Lower leg skin (tissue), 4 donors: ENCODE results near the gene SLC16A6. TPM values are rescaled to one million over a fixed set of nuclear protein-coding genes. Genes with fewer than 3 reads are reported as not detected.
"Not testable (repeated sequence)": the region's sequence is repeated elsewhere in the genome, so short reads cannot be mapped to it uniquely, and the experiment has no call there.

ENCODE experiments used
- DNase-seq, 2 donors: peaks; one replicate each; pipeline ENCODE4 v3.0.0-alpha.2; 2019; ENCODE audit warnings: low spot score in 2 of 2
- H3K4me3 ChIP-seq: fragments of 200-600 bp; sonication (generic); 2 replicates; pipeline ENCODE4 v1.5.1; 2017; ENCODE audit warnings: mild to moderate bottlenecking, low read depth; ENCODE audit not compliant: poor library complexity, severe bottlenecking
- POLR2A ChIP-seq, 2 donors: fragments of 450-650 bp; IDR thresholded peaks; one replicate each; pipeline ENCODE4 v1.6.1; 2016 to 2017; ENCODE audit warnings: antibody characterized with exemption in 2 of 2, mild to moderate bottlenecking in 1 of 2, moderate library complexity in 1 of 2
- WGBS, 2 donors: methylation state at CpG; one replicate each; pipeline ENCODE4 v1.1.5; 2018; 5-methylcytosine and 5-hydroxymethylcytosine counted together
- intact Hi-C: fragments of 100-400 bp; cut with DNase I; formaldehyde crosslinking; loops from one replicate; pipeline ENCODE4 v1.15.0; 2023; ENCODE audit warnings: low total_unique reads
- total RNA-seq, 4 donors: library from RNA; depleted of rRNA; stranded (reverse); fragments of >200 nt; gene quantifications; one replicate each; pipeline ENCODE4 v1.1.0, GENCODE V29; 2016
- TF ChIP-seq, protein P1 (sequence below), 3 donors: fragments of 450-650 bp; IDR thresholded peaks; one replicate each; pipeline ENCODE4 v1.5.1; 2016; ENCODE audit warnings: antibody characterized with exemption in 3 of 3, mild to moderate bottlenecking in 3 of 3, moderate library complexity in 2 of 3

The SLC16A6 gene
- total RNA-seq, 4 donors from 2014 or later, result 2.7 to 10.3 (median 7.8) TPM

- DNase-seq, result peak in 1 of 2 donors; percentile 21
- intact Hi-C loops, result no loop called here
- H3K4me3 ChIP-seq, result no peak overlapping the region
- TF ChIP-seq, protein P1, sequence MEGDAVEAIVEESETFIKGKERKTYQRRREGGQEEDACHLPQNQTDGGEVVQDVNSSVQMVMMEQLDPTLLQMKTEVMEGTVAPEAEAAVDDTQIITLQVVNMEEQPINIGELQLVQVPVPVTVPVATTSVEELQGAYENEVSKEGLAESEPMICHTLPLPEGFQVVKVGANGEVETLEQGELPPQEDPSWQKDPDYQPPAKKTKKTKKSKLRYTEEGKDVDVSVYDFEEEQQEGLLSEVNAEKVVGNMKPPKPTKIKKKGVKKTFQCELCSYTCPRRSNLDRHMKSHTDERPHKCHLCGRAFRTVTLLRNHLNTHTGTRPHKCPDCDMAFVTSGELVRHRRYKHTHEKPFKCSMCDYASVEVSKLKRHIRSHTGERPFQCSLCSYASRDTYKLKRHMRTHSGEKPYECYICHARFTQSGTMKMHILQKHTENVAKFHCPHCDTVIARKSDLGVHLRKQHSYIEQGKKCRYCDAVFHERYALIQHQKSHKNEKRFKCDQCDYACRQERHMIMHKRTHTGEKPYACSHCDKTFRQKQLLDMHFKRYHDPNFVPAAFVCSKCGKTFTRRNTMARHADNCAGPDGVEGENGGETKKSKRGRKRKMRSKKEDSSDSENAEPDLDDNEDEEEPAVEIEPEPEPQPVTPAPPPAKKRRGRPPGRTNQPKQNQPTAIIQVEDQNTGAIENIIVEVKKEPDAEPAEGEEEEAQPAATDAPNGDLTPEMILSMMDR (IDR thresholded peaks at IDR 0.05), result no peak
- no peak for TF ChIP-seq POLR2A (IDR thresholded peaks at IDR 0.05)
- 87 to 90% methylated on average over 4 of the region's 4 CpGs for WGBS, 2 donors
These were observed 51.1 kb downstream of the SLC16A6 start for GRCh38 chr17:68239632-68240366.

DNA sequence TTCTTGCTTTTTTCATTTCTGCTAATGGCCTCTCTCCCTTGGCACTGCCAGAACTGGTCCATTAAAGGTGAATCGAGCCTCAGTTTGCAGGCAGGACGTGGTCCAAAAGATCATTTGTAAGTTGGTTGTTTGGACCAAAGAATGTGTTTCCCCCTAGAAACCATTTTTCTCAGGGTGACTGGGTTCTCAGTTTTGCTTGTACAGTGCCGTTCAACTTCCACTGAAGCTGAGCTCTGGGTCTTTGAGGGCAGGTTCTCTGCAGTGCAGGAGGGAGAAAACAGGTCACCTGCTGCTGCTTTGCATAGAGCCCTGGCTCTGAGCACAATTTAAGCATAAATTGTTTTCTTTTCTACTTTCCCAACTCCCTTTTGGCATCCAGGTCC is 52.1 kb downstream of the SLC16A6 start:
- H3K4me3 ChIP-seq, result no peak overlapping the region
- DNase-seq, result peak in 1 of 2 donors; percentile 32
- WGBS, 2 donors, result 80 to 83% methylated on average over 3 of the region's 3 CpGs
- intact Hi-C loops, result no loop called here
- no peak for TF ChIP-seq POLR2A (IDR thresholded peaks at IDR 0.05)
- TF ChIP-seq, protein P1 (IDR thresholded peaks at IDR 0.05), result no peak

GRCh38 chr17:68238164-68238870 is 52.6 kb downstream of the SLC16A6 start:
- no peak for DNase-seq
- TF ChIP-seq POLR2A (IDR thresholded peaks at IDR 0.05), result no peak
- TF ChIP-seq, protein P1 (IDR thresholded peaks at IDR 0.05), result no peak
- intact Hi-C loops, result no loop called here
- H3K4me3 ChIP-seq, result no peak overlapping the region
- WGBS, 2 donors, result 79 to 80% methylated on average over 3 of the region's 3 CpGs

DNA sequence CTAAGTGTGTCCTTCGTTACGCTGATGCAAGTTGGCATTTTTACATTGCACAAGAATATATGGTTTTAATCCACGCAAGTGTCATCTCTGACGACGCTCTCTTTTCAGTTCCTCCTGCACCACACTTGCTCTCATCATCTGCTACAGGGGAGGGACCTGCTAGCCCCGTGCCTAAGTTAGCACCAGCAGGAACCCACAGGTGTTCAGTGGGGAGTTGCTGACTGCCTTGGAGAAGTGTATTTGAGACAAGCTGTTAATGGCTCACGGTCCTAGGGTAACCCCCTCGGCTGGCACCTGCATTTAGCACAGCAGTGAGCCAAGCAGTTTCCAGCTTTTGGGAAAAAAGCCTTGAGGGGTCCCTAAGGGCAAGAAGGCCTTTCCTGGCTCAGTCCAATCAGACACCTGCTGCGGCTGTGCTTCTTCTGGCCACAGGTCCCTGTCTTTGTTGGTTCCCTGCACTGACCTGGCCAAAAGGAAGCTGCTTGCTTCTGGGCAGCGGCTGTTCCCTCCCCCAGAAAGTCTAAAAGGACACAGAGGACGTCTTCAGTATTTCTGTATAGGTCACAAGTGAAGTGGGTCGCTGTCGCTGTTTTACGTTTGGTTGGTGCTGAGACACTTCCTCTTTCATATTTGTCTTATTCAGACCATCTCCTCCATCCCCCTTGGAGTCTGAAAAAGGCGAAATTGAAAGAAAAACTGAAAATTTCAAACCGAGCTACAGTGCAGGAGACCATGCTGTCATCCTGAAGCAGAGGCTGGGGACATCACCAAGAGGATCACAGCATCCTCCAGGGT is 53.4 kb downstream of the SLC16A6 start:
- H3K4me3 ChIP-seq, intact Hi-C loops: not testable (repeated sequence)
- WGBS, 2 donors, result 78 to 81% methylated on average over 16 of the region's 16 CpGs
- peak in 1 of 2 donors; percentile 86 for DNase-seq

GRCh38 chr17:68235336-68235791 is 55.6 kb downstream of the SLC16A6 start:
- intact Hi-C loops, result not testable (repeated sequence)
- DNase-seq, result peak in 1 of 2 donors; percentile 73
- WGBS, 2 donors, result 70 to 75% methylated on average over 11 of the region's 11 CpGs

DNA sequence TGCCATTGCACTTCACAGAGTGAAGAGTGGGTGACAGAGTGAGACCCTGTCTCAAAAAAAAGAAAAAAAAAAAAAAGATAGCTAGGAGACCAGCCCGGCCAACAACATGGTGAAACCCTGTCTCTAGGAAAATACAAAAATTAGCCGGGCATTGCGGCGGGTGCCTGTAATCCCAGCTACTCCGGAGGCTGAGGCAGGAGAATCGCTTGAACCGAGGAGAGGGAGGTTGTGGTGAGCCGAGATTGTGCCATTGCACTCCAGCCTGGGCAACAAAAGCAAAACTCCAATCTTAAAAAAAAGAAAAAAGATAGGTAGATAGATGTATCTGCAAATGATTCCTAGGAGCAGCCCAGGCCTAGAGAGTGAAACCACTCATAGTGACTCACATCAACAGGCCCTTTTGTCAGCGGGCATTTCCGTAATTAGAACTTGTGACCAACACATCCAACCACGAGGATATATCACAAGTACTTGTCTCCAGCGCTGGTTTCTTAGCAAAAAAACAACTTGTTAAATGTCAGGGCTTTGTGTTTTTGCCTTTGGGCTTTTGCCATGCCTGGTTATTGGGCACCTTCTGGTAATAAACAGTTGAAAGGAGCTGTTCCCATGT is 56.1 kb downstream of the SLC16A6 start:
- H3K4me3 ChIP-seq, intact Hi-C loops: not testable (repeated sequence)
- 77 to 83% methylated on average over 12 of the region's 12 CpGs for WGBS, 2 donors
- DNase-seq, result peak; percentile 62 to 84

More at GRCh38 chr17:68235336-68235791, 55.6 kb downstream of the SLC16A6 start:
- H3K4me3 ChIP-seq, result not testable (repeated sequence)

- intact Hi-C loops, H3K4me3 ChIP-seq: not testable (repeated sequence)
- DNase-seq, result peak; percentile 62 to 82
- WGBS, 2 donors, result 59 to 71% methylated on average over 1 of the region's 1 CpG
These were observed 58.2 kb downstream of the SLC16A6 start for GRCh38 chr17:68232741-68233140.
